ENCODE data around the gene GPR157.
"Not testable (repeated sequence)": the region's sequence is repeated elsewhere in the genome, so short reads cannot be mapped to it uniquely, and the experiment has no call there.

GPR157 gene, protein sequence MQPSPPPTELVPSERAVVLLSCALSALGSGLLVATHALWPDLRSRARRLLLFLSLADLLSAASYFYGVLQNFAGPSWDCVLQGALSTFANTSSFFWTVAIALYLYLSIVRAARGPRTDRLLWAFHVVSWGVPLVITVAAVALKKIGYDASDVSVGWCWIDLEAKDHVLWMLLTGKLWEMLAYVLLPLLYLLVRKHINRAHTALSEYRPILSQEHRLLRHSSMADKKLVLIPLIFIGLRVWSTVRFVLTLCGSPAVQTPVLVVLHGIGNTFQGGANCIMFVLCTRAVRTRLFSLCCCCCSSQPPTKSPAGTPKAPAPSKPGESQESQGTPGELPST

DNA sequence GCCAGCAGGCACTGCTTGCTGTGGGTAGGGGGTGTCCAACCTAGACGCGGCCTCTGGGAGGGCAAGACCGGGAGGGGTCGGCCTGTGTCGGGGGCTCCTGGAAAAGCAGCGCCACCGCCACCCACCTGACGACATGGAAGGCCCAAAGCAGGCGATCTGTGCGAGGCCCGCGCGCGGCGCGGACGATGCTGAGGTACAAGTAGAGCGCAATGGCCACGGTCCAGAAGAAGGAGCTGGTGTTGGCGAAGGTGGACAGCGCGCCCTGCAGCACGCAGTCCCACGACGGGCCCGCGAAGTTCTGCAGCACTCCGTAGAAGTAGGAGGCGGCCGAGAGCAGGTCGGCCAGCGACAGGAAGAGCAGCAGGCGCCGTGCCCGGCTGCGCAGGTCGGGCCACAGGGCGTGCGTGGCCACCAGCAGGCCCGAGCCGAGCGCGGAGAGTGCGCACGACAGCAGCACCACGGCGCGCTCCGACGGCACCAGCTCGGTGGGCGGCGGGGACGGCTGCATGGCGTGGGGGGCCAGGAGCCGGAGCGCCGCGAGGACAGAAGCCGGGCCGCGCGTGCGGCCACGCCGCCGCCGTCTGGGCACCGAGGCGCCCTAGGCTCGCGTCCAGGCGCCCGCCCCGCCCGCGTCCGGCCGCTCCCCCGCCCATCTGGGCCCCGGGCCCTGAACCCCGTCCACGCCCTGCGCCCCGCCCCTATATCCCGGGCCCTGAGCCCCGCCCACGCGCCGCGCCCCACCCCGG is at the start of gene GPR157:
Gene GPR157 (minus strand): TSS at position 583 of the 746 bp plus-strand sequence. CDS start 75 bp downstream, at position 508.
- DNase-seq (ENCODE audit: low spot score): peak; percentile 75

DNA sequence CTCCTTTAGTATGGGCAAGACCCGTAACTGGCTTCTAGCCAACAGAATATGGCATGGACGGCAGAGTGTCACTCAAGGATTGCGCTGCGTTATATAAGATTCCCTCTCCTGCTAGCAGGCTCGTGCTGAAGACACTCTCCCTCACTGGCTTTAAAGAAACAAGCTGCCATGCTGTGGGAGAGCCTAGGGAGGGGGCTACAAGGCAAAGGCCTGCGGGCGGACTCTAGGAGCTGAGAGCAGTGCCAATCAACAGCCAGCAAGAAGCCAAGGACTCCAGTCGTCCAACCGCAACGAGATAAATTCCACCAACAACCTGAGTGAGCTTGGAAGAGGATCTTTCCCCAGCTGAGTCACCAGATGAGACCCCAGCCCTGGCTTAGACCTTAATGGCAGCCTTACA is 45.9 kb upstream of the GPR157 start:
- no peak for DNase-seq (ENCODE audit: low spot score)

DNA sequence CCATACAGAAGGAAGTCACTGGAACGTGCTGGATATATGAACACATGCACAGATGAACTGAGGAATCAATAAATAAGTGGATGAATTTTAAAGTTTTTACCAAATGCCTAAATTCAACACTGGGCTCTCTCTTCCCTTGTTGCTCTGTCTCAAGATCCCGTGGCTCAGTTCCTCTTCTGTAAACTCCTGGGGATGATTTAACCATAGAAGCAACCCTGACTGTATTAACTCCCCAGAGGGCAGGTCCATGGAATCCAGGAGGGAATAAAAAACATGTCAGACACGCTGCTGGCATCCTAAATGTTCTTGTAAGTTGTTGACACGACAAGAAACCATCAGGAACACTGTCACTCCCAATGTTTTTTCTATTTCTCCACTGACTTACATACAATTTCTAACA is 45.3 kb upstream of the GPR157 start:
- no peak for DNase-seq (ENCODE audit: low spot score)

DNA sequence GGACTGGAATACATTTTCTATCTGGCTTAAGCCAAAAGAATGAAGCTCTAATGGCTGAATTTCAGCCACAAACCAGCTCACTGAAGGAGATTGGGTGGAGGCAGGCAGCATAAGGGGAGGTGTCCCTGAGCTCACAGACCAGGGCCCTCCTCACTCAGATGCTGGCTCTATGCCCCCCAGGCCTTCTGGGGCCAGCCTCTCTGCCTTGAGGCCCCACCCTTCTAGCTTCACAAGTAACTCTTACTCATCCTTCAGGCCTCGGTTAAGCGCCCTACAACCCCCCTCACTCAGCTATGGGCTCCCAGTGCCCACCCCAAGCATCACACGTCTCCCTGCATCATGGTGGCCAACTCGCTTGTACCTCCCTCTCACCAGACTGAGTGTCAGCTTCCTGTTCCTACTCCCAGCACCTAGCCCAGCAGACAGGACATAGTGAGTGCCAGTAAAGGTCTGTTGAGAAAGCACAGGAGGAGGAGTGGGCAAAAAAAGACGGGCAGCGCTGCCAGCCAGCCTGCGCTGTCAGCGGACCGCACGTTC is 40.8 kb upstream of the GPR157 start:
- no peak for DNase-seq (ENCODE audit: low spot score)

DNA sequence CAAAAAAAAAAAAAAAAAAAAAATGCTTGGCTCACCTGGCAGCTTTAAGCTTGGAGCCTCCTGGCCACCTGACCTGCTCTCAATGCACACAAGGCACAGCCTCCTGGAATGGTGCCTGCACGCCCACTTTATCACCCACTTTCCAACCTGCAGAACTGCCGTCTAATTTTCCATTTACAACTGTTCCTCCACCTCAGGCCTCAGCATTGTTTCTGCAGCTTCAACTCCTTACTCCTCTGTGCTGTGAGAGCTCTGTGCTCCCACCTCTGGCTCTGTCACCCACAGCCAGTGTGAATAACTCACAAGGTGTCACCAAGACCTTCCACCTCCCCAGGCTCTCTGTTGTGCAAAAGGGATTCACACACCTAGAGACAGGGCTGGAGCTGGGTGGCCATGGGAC is 38.7 kb upstream of the GPR157 start:
- no peak for DNase-seq (ENCODE audit: low spot score)

DNA sequence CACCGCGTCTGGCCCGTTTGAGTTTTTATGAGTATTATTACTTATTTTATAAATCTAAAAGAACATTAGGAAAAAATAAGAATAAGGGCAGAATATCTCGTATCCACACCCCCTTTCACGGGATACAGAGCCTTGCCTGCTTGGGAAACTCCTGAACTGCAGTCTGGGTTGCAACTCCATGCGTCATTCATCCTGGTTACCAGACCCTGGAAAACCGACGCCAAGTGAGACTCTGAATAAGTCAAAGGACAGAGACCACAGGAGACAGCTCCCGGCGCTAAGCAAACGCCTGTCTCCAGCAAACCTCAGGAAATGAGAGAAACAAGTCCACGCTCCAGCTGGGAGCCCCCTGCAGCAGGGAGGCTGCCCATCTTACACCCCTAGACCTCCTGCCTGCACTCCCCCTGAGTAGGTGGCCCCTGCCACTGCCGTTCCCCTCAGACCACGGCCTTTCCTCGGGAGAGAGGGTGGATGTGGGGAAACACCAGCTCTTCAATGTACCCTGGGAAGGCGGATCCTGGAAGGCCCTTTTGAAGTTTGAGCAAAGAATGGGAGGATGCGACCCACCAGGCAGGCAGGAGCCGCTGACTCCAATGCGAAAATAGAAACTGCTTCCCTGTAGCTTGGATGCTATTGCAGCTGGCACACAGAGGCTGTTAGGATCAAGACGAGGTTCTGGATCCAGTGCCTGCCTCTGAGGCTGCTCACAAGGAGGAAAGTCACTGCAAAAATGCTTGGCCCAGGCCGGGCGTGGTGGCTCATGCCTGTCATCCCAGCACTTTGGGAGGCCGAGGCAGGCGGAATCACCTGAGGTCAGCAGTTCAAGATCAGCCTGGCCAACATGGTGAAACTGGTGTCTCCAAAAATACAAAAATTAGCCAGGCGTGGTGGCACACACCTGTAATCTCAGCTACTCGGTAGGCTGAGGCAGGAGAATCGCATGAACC is 37.7 kb upstream of the GPR157 start:
- no peak for DNase-seq (ENCODE audit: low spot score)

DNA sequence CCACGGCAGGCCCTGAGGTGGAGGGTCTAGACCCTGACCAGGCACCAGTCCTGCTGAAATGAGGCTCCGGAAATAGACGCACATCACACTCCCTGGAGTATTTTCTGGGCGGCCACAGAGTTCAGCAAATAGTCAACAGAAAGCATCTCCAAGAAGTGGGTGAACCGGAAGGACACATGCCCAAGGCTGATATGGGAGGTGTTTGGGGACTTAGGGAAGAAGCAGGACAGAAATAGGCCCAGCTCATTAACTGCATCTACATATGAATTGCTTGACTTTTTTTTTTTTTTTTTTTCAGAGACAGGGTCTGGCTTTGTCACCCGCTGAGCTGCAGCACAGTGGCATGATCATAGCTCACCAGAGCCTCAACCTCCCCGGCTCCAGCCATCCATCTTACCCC is 36.5 kb upstream of the GPR157 start:
- no peak for DNase-seq (ENCODE audit: low spot score)

DNA sequence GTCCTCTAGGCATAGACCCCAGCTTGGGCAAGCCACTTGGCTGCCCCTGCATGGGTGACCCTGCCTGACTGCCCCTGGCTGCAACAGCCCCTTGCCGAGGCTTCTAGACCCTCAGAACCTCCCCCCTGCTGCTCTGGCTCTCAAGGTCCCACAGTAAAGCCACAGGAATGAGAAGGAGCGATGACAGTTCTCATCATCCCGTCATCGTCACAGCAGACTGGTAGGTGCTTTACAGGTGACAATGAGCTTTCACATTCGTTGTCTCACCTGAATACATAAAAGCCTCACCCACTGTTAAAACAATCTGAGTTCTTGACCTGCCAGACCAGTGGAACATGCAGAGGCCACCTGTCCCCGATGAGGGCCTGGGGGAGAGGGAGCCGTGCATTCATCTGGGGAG is 36.0 kb upstream of the GPR157 start:
- DNase-seq (ENCODE audit: low spot score): no peak

DNA sequence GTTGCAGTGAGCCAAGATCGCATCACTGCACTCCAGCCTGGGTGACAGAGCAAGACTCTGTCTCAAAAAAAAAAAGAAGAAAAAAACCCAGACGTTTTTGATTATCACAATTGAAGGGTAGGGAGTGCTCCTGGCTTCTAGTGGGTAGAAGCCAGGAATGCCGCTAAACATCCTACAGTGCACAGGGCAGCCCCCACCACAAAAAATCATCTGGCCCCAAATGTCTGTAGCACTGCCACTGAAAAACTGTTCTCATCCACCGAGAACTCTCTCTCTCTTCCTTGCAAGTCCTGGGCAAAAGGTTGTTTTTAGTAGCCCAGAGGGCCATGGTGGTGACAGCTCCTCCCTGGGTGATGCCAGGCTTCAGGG is 35.6 kb upstream of the GPR157 start:
- no peak for DNase-seq (ENCODE audit: low spot score)

DNA sequence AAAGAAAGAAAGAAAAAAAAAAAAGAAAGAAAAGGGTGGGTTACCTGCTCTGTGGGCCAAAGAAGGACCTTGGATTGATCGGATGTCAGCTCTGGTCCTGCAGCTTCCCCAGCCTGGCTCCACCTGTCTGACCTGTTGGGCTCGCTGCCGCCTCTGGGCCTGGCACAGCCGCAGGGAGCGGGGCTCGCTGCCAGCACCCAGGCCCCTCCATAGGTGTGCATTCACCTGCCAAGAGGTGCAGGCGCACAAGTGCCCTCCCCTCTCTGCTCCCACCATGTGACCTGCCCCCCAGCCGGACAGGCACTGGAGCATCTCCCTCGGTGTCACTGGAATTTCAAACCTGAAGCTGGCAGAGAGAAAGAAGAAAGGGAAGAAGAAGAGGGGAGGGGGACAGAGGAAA is 33.1 kb upstream of the GPR157 start:
- DNase-seq (ENCODE audit: low spot score): no peak

DNA sequence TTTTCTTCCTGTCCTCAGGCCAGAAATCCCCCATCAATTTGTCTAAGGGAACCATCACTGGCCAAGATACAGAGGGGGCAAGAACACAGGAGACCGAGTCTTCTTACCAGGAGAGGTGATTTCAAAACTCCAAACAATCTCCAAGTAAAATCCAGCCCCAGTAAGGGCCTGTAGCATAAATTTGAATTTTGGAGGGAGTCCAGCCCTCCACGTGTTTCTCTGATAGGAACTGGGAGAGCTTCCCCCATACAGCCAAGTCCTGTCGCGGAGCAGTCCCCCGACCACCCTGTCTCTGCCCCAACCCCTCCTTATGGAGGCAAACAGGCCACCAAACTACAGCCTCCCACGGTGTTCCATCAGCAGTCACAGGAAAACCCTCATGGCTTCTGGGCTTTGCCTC is 32.4 kb upstream of the GPR157 start:
- DNase-seq (ENCODE audit: low spot score): no peak

DNA sequence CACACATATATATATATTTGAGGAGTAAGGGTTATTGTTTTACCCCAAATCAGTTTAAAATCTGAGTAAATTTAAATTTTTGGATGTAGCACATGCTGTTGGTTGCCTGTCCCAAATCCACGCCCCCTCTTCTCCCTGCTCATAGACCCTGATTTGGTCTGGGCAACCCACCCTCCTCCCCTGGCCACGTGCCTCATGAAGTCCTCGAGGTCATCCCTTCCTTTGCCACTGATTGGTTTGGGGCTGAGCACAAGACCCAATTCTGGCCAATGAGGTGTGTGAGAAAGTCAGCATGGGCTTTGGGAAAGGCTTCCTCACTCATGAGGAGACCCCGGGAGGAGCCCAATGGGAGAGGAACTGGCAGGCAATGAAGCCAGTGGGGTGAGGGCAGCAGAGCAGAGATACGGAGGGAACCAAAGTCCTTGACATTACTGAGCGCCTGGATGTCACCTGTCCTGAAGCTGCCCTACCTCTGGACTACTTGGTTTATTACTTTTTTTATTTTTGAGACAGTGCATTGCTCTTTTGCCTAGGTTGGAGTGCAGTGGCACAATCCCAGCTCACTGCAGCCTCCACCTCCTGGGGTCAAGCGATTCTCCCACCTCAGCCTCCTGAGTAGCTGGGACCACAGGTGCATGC is 31.3 kb upstream of the GPR157 start:
- no peak for DNase-seq (ENCODE audit: low spot score)

DNA sequence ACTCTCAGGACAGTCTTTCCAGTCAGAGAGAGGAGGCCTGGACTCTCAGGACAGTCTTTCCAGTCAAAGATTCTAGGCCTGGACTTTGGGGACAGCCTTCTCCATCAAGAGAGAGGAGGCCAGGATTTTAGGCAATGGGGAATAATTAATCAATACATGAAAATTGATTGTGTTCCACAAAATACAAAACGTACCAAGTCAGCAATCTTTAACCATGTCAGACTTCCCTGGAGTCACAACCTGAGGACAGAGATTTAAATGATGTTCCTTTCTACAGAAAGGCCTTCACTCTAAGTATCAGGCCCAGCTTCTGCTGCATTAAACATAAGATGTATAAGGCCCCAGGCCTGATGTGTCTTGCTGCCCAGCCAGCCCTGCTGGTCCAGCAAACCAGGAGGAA is 27.0 kb upstream of the GPR157 start:
- no peak for DNase-seq (ENCODE audit: low spot score)

DNA sequence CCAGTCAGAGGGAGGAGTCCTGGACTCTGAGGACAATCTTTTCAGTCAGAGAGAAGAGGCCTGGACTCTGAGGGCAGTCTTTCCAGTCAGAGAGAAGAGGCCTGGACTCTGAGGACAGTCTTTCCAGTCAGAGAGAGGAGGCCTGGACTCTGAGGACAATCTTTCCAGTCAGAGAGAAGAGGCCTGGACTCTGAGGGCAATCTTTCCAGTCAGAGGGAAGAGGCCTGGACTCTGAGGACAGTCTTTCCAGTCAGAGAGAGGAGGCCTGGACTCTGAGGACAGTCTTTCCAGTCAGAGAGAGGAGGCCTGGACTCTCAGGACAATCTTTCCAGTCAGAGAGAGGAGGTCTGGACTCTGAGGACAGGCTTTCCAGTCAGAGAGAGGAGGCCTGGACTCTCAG is 26.5 kb upstream of the GPR157 start:
- DNase-seq (ENCODE audit: low spot score): not testable (repeated sequence)

DNA sequence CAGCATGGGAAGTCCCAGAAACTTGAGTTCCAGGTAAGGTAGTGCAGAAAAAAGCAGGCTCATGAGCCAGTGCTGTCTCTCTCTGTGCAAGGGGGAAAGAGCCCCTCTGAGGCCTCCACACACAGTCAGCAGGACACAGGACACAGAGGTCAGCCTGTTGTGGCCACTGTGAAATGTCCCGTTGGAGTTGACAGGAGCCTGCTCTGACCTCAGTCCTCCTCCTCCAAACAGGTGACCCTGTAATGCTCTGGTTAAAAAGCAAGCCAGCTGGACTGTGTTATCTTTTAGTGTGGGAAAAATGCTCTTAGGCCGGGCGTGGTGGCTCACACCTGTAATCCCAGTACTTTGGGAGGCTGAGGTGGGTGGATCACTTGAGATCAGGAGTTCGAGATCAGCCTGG is 24.2 kb upstream of the GPR157 start:
- no peak for DNase-seq (ENCODE audit: low spot score)

DNA sequence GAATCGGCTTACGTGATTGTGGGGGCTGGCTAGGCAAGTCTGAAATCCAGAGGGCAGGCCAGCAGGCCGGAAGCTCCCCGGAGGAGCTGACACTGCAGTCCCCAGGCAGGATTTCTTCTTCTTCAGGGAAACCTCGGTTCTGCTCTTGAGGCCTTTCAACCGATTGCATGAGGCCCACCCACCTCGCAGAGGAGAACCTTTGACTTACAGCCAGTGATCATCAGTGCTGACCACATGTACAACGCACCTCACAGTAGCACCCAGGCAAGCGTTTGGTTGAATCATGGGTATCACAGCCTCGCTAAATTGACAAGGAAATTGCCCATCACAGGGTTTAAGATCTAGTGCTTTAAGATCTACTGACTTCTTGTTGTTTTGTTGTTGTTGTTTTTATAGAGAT is 23.6 kb upstream of the GPR157 start:
- no peak for DNase-seq (ENCODE audit: low spot score)

DNA sequence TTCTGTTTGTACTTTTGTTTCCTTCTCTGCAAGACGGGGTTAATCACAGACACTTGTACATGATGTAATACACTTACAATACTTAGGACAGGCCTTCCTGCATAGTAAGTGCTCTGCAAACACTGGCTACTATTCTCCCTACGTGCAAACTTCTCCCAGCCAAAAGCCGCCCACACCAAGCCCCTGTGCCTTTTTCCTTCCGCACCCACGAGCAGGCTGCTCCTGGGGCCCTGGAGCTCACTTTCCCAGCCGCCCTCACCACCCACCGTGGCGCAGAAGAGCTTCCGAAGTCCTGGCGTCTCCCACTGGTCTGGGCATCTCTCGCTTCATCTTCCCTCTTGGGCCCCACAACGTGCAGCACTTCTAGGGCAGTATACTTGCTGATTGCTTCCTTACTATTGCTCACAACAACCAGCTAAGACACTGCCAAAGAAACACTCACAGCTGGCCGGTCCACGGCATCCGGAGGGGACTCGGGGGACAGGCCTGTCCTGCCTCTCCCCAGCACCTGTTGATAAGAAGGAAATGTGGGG is 22.5 kb upstream of the GPR157 start:
- no peak for DNase-seq (ENCODE audit: low spot score)

DNA sequence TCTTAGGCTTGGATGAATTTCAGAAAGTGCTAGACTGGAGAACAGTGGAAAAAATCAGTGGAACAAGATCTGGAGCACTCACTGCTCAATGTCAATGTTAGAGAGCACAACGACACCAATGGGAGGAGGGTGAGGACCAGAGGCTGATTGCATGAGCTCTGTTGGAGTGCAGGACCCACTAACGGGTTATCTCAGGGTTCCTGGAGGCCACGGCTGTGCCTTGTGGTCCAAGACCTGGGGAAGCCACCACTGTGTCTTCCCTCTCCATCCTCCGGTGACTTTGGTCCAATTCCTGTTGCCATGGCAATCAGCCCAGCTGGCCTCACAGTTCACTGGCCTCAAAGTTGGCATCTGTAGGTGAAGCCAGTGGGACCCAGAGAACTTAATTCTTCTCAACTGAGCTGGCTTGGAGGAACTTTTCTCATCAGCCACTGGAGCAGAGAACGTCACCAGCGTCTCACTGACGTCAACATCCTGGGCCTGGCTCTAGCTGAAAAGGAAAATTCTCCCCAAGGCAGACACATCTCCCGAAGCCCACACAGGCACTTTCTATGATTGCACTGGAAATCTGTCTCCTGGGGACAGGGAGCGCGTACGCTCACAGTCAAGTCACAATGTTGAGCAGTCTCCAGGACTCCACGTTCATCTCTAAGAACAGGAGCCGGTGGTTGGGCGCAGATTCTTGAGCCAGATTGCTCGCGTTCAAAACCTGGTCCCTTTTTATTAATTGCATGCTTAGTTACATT is 21.9 kb upstream of the GPR157 start:
- DNase-seq (ENCODE audit: low spot score): no peak

DNA sequence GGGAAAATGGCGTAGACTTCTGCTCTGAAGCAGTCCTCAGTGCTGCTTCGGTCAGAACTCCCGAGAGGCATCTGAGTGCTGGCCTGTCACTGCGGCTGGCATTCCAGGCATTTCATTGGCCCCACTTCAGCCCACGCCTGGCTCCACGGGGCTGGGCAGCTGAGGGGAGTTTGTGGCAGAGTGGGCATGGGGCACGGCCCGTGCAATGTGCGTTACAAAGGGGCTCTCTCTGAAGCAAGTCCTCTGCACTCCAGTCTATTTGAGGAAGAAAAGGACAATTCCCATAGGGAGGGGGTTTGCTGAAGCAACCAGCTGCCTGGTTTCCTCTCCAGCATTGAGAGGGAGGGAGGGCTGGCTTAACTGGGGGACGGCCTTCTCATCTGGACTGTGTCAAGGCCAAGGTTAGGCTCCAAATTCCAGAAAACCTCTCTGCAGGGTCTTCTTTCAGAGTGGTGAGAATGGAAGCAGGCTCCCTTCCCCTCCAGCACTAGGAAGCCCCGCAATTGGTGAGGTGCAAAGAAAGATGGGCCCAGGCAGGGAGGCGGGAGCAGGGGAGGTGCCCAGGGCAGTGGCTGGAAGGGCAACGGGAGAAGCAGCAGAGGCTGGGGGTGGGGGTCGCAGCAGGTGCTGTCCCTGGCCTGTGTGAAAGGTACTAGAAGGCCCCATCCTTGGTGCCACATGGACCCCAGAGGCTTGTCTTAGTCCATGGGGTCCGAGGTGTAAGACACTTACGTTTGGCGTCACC is 21.1 kb upstream of the GPR157 start:
- DNase-seq (ENCODE audit: low spot score): no peak

DNA sequence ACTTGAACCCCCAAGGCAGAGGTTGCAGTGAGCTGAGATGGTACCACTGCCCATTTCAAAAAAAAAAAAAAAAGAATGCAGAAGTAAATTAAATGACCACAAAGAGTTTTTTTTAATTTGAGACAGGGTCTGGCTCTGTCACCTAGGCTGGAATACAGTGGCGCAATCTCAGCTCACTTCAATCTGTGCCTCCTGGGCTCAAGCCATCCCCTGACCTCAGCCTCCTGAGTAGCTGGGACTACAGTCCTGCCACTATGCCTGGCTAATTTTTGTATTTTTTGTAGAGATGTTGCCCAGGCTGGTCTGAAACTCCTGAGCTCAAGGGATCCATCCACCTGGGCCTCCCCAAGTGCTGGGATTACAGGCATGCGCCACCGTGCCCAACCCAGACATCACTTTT is 20.2 kb upstream of the GPR157 start:
- DNase-seq (ENCODE audit: low spot score): no peak
